Erythroblast (primary cell): ENCODE results near the gene PIM3.

Experiments
- GATA1 ChIP-seq: IDR thresholded peaks from 2 replicates; pipeline ENCODE4 v1.6.1; 2011; ENCODE audit warnings: low read depth, mild to moderate bottlenecking, control low read depth, low read length, moderate library complexity
- POLR2A ChIP-seq: IDR thresholded peaks from 2 replicates; pipeline ENCODE4 v1.6.1; 2011; ENCODE audit warnings: mild to moderate bottlenecking, low read length

DNA sequence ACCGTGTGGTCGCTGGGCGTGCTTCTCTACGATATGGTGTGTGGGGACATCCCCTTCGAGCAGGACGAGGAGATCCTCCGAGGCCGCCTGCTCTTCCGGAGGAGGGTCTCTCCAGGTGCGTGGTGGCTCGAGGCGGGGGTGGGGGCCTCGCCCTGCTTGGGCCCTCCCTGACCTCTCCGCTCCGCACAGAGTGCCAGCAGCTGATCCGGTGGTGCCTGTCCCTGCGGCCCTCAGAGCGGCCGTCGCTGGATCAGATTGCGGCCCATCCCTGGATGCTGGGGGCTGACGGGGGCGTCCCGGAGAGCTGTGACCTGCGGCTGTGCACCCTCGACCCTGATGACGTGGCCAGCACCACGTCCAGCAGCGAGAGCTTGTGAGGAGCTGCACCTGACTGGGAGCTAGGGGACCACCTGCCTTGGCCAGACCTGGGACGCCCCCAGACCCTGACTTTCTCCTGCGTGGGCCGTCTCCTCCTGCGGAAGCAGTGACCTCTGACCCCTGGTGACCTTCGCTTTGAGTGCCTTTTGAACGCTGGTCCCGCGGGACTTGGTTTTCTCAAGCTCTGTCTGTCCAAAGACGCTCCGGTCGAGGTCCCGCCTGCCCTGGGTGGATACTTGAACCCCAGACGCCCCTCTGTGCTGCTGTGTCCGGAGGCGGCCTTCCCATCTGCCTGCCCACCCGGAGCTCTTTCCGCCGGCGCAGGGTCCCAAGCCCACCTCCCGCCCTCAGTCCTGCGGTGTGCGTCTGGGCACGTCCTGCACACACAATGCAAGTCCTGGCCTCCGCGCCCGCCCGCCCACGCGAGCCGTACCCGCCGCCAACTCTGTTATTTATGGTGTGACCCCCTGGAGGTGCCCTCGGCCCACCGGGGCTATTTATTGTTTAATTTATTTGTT, 2.4 kb downstream of the PIM3 start:
- TF ChIP-seq POLR2A: no peak
- no peak for TF ChIP-seq GATA1
